ENCODE data around the gene MCF2L. TPM values are rescaled to one million over a fixed set of nuclear protein-coding genes. Genes with fewer than 3 reads are reported as not detected.

MCF2L gene
- total RNA-seq, 1 donor from 2014 or later = 8.0 TPM

DNA sequence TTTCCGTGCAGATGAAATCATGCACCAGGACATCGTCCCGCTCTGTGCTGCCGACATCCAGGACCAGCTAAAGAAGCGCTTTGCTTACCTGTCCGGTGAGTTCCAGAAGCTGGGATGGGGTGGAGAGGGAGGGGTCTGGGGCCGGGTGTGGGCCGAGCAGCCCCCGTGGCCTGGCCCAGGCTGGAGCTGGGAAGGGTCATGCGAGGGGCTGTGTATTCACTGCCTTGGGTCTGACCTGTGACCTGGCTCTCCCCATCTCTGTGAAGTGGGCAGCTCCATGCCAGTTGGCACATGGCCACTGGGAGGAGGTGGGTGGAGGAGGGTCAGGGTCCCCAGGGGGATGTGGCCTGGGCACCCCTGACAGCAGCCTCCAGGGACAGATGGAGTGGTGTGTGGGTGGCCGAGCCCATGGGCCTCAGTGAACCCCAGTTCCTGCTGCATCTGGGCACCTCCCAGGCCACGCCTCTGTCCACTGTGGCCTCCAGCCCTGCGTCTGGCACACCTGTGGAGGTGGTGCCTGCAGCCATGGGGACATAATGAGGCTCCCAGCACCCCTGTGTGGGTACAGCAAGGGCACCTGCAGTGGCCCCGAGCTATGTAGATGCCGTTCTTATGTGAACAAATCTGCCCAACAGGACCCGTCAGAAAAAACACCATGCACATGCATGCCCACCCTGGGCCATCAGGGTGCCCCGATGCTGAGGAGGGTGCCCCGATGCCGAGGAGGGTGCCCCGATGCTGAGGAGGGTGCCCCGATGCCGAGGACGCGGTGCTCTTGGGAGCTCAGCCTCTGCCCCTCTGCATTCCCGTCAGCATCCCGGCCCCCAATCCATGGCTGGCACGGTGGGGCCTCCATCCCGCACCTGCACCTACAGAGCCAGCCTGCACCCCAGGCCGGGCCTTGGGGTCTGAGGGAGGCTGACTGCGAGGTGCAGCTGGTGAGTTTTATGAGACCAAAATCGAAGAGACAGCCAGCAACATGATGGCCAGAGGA, 46.0 kb downstream of the MCF2L start:
- DNase-seq (ENCODE audit: low read depth in 2 of 2) = no peak

- no peak for DNase-seq (ENCODE audit: low read depth in 2 of 2)
Measured at GRCh38 chr13:113015826-113016525, 47.0 kb downstream of the MCF2L start.

- DNase-seq (ENCODE audit: low read depth in 2 of 2) = no peak
Measured at GRCh38 chr13:113016526-113017295, 47.7 kb downstream of the MCF2L start.

- no peak for DNase-seq (ENCODE audit: low read depth in 2 of 2)
Measured at GRCh38 chr13:113017506-113018215, 48.6 kb downstream of the MCF2L start.

GRCh38 chr13:113018676-113019465, 49.9 kb downstream of the MCF2L start:
- DNase-seq (ENCODE audit: low read depth in 2 of 2) = no peak

GRCh38 chr13:113020323-113021080, 51.5 kb downstream of the MCF2L start:
- DNase-seq (ENCODE audit: low read depth in 2 of 2) = no peak

DNA sequence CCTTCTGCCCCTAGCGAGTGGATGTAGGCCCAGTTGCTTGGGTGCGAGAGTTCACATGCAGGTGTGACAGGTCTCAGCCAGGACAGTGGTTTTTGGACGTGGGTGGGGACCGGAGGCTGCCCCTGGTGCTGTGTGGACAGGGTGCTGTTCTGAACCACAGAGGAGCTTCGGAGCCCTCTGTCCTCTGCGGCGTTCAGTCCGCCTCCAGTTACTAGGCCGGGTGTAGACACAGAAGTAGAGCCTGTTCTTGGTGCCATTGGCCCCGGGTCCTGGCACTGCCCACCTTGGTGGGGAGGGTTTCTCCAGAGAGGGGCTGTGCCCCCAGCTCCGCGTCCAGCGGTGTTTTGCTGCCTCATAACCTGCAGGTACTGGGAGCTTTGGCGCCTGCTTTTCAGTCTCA, 52.4 kb downstream of the MCF2L start:
- DNase-seq (ENCODE audit: low read depth in 2 of 2) = no peak

DNA sequence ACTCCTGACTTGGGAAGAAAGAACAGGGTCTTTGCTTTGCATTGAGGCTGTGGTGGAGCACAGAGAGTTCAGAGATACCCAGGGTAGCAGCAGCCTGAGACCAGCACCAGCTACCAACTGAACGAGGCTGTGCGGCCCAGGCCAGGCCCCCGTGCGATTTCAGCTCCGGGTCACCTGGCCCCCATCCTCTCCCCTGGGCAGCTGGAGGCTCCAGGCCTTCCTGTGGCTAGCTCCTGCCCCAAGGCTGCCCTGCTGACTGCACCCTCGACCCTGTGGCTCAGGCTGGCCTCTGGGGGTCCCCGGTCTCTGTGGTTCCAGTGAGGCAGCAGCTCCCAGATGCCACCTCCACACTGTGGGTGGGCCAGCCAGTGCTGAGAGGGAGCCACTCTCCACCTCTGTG, 52.8 kb downstream of the MCF2L start:
- no peak for DNase-seq (ENCODE audit: low read depth in 2 of 2)

DNA sequence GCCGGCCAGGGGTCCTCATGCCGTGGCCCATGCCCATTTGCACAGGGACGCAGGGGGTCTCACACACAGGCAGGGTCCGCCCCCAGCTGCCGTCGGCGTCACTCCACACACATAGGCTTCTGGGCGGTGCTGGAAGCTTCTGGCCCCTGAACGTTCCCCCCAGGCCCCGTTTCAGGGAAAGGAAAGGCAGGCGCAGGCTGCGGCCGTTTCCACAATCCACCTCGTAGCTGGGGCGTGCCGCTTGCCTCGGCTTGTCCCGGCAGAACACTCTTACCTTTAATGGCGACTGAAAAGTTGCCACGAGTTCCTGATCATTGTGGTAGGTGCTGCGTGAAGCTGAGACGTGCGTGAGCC, 53.4 kb downstream of the MCF2L start:
- no peak for DNase-seq (ENCODE audit: low read depth in 2 of 2)

DNA sequence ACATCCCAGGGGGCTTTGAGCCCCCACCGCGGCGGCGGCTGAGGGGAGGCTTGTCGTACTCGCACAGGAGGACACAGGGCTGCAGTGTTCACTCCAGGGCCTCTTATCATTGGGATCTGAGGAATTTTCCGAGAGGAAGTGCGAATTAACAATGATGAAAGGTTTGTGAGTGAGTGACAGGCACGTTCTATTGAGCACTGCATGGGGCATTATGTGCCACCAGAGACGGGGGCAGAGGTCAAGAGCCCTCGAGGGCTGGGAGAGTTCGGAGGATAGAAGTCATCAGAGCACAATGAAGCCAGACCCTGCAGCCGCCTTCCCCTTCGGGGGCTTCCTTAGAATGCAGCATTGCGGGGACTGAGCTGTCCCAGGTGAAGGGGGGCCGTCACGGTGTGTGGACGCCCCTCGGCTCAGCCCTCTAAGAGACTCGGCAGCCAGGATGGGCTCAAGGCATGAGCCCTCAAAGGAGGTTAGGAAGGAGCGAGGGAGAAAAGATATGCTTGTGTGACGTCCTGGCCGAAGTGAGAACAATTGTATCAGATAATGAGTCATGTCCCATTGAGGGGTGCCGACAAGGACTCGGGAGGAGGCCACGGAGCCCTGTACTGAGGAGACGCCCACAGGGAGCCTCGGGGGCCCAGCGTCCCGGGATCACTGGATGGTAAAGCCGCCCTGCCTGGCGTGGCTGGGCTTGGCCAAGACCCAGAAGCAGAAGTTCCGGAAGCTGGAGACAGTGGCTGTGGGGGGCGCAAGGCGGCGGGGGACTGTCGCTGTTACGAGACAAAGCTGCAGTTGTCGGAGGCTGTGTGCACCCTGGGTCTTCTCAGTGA, 53.9 kb downstream of the MCF2L start:
- peak in 1 of 2 donors; percentile 22 for DNase-seq (ENCODE audit: low read depth in 2 of 2)

- DNase-seq (ENCODE audit: low read depth in 2 of 2) = no peak
Measured at GRCh38 chr13:113023694-113024430, 54.8 kb downstream of the MCF2L start.

- no peak for DNase-seq (ENCODE audit: low read depth in 2 of 2)
Measured at GRCh38 chr13:113024466-113024865, 55.5 kb downstream of the MCF2L start.

DNA sequence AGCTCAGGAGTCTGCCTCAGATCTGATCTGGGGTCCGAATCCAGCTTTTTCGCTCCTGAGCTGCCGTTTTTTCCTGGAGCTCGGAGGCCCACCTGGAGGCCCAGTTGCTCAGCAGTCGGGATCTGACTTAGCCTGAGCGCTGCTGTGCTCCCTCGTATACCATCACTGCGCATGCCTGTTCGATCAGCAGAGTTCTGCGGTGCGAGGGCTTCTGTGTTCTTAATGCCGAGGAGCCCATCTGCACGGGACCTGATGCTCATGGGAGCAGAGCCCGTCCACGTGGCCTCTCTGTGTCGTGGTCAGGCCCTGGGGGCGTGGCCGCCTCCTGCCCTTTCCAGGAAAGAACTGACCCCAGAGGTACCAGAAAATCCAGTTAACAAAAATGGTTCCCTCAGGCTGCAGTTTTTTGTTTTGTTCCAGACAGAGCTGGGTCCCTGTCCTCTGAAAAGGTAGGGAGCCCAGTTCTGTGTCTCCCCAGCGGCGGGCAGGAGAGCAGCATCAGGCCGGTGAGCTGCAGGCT, 57.4 kb downstream of the MCF2L start:
- DNase-seq (ENCODE audit: low read depth in 2 of 2) = no peak

DNA sequence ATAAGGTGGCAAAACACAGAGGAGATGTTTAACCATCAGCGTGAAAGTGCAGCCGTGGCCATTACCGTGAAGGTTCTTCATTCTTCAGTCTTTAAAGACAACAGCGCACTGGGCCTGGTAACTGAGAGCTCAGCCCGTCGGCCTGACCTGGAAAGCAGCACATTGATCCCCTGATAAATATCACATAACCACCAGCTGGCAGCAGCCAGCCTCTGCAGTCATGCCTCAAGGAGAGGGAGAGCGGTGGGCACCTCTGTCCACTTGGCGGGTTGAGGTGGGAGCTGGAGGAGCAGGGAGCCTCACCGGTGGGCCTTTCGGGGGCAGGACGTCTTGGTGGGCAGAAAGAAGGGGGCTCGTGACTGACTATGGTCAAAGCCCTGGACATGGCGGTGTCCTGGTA, 58.1 kb downstream of the MCF2L start:
- DNase-seq (ENCODE audit: low read depth in 2 of 2) = no peak

DNA sequence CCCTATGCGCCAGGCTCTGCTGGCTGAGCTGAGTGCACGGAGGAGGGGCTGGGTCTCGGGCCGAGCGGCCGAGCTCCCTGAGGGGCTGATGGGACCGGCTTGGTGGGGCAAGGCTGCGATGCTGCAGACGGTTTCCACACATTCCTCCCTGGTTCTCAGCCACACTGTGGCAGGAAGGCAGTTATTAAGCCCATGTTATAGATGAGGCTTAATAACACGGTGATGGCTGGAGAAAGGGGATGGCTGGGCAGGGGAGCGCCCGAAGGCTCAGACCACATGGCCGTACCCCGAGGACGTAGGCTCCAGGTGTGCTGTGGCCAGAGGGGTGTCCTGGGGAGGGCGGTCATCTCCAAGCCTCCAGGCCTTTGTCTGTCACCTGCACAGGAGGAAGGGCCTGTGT, 58.6 kb downstream of the MCF2L start:
- DNase-seq (ENCODE audit: low read depth in 2 of 2) = no peak

DNA sequence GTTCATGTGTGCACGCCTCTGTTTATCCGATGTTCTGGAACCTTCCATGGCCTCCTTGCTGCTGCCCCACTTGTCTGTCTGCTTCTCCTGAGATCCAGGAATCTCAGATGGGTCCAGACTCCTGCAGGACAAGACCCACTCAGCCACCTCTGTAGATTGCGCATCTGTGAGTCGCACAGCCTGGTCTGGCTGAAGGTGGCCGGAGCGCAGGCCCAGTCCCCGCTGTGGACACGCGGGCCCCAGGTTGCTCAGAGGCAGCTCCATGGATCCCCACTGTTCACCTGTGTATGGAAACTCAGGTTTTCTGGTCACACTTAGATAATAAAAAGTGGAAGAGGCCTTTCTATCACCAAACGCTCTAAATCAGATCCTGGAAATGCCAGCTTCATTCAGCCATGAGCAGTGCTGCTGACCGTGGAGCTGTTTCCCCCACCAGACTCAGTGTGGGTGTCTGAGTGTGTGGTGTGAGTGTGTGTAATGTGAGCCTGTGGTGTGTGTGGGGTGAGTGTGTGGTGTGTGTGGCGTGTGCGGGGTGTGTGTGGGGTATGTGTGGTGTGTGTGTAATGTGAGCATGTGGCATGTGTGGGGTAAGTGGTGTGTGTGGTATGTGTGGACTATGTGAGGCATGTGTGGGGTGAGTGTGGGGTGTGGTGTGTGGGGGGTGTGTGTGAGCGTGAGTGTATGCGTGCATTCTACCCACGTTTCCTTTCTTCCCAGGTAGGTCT, 59.5 kb downstream of the MCF2L start:
- DNase-seq (ENCODE audit: low read depth in 2 of 2) = no peak

GRCh38 chr13:113029061-113029445, 60.0 kb downstream of the MCF2L start:
- DNase-seq (ENCODE audit: low read depth in 2 of 2) = no peak
